GM19351 (cell line): Measurements from ENCODE around the gene PWP1.
"Not testable (repeated sequence)": the region's sequence is repeated elsewhere in the genome, so short reads cannot be mapped to it uniquely, and the experiment has no call there.

Experiments
- ATAC-seq: cut with Tn5 transposase; IDR thresholded peaks from one replicate; pipeline ENCODE4 v1.9.1; 2021; ENCODE audit warnings: mild to moderate bottlenecking, moderate library complexity; ENCODE audit not compliant: unreplicated experiment

The PWP1 gene

GRCh38 chr12:107667464-107667863, 18.1 kb upstream of the PWP1 start:
- ATAC-seq: no peak

DNA sequence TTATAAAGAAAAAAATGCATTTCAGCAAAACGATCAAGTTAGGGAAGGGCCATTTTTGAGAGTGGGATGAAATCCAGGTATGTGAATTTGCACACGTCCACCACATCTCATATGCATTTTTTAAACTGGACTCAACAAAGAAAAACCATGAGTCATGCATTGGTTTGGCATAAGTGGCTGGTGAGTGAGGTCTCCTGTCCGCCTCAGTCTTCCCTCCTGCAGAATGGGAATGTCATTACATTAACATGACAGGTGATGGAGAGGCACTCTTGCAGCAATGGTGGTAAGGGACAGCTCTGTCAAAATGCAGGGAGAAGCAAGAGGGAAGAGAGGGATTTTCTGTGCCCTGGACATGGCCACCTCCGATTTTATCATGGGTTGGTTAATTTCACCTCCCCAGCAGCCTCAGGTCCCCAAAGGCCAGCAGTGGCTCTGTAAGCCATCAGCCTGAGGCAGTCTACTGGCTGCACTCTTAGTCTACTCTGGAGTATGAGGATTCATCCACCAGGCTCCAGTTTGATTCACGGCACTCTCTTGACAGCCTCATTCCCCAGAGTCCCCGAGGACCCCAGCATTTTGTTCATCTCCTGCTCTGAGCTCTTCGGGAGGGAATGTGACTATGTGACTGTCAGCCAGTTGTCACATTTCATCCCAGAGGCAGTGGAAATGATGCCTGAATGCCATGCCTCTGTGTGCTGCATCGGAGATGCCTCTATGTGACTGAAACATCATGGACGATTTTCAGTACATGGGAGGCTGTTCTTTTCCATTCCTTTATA, 17.1 kb upstream of the PWP1 start:
- no peak for ATAC-seq

- no peak for ATAC-seq
Measured at GRCh38 chr12:107669946-107670345, 15.7 kb upstream of the PWP1 start.

DNA sequence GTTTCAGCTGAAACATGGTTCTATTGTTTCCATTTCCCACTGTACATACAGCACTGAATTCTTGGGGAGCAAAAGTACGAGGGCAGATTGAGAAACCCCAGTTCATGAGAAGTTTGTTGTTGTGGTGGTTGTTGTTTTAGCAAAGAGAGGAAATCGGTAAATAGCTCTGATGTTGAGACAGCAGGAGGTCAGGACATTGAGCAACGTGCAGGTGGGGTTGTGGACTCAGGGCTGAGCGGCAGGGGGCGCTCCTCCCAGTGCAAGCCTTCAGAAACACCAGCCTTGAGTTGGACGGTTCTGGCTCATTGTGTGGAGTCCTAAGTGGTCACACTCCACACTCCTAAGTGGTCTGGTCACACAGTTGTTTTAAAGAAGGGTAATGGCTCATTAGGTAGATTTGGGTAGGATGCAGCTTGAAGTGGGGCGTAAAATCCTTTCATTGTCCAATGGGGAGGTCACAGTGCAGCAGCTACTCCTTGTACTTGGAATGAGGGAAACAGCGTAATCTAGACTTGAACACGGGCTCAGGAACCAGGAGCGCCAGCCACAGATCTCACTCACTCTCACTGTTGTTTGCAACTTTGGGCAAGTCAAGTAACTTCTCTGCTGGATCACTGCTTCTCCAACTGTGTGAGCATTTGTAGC, 14.5 kb upstream of the PWP1 start:
- no peak for ATAC-seq

DNA sequence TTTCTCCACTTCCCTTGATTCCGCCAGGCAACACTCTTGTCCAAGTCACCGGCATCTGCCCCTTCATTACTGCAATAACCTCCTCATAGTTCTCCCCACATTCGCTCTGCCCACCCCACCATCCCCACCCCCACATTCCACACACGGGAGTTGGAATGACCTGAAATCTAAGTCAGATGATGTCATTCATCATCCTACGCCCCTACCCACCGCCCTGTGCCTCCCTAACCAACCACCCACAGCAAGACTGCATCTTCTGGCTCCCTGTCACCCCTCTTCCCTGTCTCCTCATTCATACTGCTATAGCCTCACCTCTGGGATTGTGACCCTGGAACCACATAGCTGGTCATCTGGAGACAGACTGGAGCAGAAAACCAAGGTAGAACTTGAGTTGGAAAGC, 7.9 kb upstream of the PWP1 start:
- no peak for ATAC-seq

DNA sequence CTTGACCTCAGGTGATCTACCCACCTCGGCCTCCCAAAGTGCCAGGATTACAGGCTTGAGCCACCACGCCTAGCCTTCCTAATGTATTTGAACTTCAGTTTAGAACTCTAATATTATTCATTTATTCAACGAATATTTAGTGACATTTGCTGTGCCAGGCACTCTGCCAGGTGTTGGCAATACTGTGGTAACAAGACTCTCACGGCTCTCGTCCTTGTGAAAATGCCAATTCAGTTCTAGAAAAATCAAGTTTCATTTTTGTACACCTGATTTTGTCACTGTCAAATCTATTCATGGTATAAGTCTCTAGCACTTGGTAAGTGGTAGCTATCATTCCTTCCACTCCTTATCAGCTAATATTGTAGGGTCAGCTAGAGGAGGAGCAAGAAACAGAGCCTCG, 6.3 kb upstream of the PWP1 start:
- no peak for ATAC-seq

DNA sequence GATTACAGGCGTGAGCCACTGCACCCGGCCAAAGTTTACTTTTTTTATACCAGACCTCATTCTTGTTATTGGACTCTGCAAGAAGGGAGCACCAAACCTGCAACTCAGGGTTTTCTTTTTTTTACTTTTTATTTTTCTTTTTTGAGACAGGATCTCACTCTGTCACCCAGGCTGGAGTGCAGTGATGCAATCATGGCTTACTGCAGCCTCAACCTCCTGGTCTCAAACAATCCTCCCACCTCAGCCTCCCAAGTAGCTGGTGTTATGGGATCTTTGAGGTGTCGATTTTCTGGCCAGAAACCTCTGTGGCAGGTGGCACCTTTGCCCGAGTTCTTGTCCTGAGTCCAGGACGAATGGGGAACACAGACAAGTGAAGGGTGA, 4.2 kb upstream of the PWP1 start:
- no peak for ATAC-seq

DNA sequence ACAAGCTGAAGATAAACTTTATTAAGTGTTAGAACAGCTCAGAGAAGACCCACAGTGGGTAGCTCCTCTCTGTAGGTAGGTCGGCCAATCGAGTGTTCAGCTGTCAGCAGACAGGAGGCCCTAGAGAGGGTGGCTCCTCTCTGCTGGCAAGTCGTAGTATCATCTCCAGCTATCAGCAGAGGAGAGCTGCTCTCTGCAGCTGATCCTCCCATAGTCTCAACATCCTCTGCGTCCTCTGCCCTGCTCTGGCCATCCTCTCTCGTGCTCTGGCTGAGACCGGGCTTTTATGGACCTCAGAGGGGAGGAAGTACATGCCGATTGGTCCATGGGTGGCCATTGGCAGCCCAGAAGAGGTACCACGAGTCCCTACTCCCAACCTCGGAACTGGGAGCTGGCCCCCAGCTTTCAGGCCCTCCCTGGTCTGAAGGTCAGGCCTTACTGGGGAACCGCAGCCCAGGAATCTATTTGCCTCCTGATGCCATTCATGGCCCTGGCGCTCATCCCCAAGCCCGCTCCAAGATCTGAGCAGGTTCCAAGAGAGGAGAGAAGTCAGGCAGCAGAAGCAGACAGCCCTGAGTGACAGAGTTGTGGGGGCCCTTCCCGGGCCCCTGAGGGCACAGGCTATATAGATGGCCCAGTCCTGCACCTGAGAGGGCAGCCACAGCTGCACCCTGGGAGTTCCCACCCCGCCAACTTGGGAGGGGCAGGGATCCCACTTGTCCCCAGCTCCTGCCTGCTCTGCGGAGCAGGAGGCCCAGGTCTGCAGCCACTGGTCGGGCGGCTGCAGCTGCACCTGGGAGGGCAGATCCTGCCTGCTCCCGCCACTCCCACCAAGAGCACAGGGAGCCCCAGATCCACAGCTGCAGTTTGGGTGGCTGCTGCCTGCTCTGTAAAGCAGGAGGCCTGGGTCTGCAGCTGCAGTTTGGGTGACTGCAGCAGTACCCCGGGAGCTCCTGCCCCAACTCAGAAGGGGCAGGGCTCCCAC, 3.5 kb upstream of the PWP1 start:
- no peak for ATAC-seq

GRCh38 chr12:107684029-107684795, 1.4 kb upstream of the PWP1 start:
- ATAC-seq: no peak

- ATAC-seq: no peak
Measured at GRCh38 chr12:107684990-107685359, 624 bp upstream of the PWP1 start.

GRCh38 chr12:107695772-107696171, 10.2 kb downstream of the PWP1 start:
- not testable (repeated sequence) for ATAC-seq

DNA sequence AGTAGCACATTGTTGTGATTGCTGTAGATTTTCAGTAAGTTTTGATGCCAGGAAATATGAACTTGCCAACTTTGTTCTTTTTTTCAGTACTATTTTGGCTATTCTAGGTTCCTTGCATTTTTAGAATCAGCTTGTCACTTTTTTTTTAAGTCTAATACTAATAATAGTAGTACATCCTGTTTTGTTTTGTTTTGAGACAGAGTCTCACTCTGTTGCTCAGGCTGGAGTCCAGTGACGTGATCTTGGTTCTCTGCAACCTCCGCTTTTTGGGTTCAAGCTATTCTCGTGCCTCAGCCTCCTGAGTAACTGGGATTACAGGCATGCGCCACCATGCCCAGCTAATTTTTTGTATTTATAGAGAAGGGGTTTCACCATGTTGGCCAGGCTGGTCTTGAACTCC, 16.5 kb downstream of the PWP1 start:
- no peak for ATAC-seq

DNA sequence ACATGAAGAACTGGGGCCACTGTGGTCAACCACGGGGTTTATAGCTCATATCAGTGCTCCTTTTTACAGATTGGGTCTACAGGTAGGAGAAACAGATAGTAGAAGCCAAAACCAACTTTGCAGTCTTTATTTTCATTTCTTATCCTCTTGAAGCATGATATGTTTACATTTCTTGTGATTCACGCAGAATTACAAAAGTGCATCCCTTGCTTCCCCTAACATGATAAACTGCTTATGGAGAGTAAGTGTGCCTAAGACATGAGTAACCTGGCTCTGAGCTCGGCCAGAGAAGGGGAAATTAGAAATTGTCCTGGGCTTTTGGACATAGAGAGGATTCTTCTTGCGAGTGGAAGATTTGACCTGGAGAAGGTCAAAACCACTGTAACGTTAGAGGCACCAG, 18.4 kb downstream of the PWP1 start:
- no peak for ATAC-seq

DNA sequence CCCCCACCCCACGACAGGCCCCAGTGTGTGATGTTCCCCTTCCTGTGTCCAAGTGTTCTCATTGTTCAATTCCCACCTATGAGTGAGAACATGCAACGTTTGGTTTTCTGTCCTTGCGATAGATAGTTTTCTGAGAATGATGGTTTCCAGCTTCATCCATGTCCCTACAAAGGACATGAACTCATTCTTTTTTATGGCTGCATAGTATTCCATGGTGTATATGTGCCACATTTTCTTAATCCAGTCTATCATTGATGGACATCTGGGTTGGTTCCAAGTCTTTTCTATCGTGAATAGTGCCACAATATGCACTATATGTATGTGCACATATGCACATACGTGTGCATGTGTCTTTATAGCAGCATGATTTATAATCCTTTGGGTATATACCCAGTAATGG, 19.9 kb downstream of the PWP1 start:
- not testable (repeated sequence) for ATAC-seq

DNA sequence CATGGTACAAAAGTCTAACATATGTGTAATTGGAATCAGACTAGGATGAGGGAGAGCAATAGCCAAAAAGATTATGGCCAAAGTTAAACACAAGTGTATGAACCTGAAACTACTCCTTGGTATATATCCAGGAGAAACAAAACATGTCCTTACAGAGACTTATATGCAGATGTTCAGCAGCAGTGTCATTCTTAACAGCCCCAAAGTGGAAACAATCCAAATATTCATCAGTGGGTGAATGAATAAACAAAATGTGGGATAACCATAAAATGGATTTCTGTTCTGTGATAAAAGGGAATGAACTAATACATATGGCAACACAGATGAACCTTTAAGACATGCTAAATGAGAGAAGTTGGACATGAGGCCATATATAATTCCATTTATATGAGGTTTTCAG, 30.2 kb downstream of the PWP1 start:
- ATAC-seq: no peak

DNA sequence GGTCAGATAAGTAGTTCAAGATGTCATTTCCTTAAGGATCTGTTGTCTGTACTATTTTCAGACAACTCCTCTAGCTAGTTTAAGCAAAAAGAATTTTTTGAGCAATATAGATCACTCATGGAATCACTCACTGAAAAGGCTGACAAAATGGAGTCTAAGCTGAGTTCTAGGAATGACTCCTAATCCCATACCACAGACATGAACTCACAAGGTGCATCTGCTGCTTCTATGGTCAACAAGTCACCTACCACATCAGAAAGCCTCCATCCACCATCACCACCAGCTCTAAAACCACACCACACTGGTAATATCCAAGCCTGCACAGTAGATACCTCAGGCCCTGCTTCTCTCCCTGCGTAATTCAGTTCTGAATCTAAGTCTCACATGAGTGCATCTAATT, 33.0 kb downstream of the PWP1 start:
- no peak for ATAC-seq

GRCh38 chr12:107727327-107727726, 41.7 kb downstream of the PWP1 start:
- not testable (repeated sequence) for ATAC-seq

- not testable (repeated sequence) for ATAC-seq
Measured at GRCh38 chr12:107727742-107728141, 42.1 kb downstream of the PWP1 start.

GRCh38 chr12:107730618-107731341, 45.2 kb downstream of the PWP1 start:
- no peak for ATAC-seq

GRCh38 chr12:107731366-107731765, 45.8 kb downstream of the PWP1 start:
- ATAC-seq: no peak
